HL-60/S4 treated with retinoic acid at 250 ng/mL for 4 days and 3 days (cell line): ENCODE results near the gene SGCA.

Source experiments
- in situ Hi-C: fragments of 300-500 bp; cut with MboI; formaldehyde crosslinking; loops from 2 replicates; pipeline ENCODE4 v1.7.0; 2022; ENCODE audit warnings: low sequenced_read_pairs

SGCA gene

DNA sequence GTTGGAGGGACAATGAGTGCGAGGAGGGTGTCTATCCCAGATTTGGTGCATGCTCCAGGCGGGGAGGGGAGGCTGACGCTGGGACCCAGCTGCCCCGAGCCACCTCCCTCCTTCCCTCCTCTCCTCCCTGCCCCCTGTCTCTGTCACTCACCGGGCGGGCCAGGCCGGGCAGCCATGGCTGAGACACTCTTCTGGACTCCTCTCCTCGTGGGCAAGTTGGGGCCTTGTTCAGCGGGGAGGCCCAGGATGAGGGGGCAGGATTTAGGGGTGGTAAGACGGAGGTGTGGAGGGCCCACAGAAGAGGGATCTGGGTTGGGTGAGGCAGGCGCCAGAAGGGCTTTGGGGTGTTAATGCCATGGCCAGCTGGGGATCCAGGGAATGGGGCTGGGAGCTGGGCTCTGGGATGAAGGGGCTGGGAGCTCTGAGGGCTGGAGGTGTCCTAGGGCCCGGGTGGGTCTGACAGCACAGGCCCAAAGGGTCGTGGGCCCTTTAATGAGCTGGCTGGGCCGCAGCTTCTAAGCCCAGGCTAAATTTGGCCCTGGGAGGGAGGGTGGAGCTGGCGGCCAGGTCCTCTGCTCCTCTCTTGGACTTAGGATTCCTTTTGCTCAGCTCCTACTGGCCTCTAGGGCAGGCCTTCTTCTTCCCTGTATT is at the start of gene SGCA:
Gene SGCA, plus strand, starts transcription at position 139 of the 651 bp plus-strand sequence. Its CDS starts 36 bp downstream, at position 175.
- in situ Hi-C loops = no loop called here

- in situ Hi-C loops = no loop called here
These were observed 48.4 kb upstream of the SGCA start for GRCh38 chr17:50117202-50118051.

GRCh38 chr17:50118076-50118827 is 47.6 kb upstream of the SGCA start:
- in situ Hi-C loops = no loop called here

DNA sequence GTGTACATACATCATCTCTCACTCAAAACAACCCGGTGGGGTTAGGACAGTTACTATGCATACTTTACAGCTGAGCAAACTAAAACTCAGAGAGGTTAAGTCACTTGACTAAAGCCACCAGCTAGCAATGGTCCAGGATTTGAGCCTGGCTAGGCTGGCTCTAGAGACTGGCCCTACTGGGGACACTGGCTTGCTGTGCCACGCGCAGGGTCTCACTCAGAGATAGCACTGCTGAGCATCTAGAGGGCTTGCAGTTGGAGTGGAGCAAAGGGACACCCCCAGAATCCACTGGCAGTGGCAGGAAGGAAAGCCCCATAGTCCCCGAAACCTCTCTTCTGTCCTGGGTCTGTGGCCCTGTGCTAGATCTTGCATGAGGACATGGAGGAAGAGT is 47.0 kb upstream of the SGCA start:
- in situ Hi-C loops = no loop called here

- in situ Hi-C loops = no loop called here
These were observed 45.1 kb upstream of the SGCA start for GRCh38 chr17:50120475-50121253.

DNA sequence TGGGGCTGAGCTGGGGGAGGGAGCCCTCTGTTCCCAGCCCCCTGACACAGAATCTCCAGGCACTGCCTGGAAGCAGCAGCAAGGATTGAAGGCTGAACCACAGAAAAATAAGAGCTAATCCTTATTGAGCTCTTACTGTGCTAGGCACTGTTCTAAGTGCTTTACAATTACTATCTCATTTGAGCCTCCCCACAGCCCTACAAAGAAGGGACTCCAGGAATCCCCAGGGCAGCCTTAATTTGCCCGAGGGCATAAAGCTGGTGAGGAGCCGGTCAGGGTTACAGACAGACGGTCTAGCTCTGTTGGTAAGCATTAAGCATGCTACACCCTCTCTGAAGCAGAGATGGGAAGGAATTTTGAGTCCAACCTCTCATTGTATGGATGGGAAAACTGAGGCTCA is 42.9 kb upstream of the SGCA start:
- in situ Hi-C loops = no loop called here

- in situ Hi-C loops = no loop called here
These were observed 42.0 kb upstream of the SGCA start for GRCh38 chr17:50123649-50124349.

DNA sequence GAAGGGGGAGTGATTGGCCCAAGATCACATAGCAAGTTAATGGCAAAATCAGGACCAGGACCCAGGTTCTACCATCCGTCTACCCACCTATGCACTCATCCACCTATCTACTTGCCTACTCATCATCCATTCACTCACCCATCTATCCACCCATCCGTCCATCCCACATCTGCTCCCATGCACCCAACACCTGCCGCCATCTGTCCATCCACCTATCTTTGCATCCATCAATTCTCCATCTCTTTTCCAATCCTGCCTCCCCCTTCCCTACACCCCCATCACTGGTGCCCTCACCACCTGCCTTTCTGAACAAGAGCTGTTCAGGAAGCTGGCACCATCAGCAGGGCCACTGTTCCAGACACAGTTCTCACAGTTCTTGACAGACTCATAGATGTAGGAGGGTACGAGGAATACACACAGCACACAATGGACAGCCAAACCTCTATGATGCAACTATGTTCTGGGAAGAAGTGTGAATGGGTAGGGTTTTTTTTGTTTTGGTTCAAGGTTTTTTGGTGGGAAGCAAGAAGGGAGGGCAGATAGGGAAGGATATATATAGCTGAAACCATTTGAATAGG is 40.3 kb upstream of the SGCA start:
- in situ Hi-C loops = no loop called here

DNA sequence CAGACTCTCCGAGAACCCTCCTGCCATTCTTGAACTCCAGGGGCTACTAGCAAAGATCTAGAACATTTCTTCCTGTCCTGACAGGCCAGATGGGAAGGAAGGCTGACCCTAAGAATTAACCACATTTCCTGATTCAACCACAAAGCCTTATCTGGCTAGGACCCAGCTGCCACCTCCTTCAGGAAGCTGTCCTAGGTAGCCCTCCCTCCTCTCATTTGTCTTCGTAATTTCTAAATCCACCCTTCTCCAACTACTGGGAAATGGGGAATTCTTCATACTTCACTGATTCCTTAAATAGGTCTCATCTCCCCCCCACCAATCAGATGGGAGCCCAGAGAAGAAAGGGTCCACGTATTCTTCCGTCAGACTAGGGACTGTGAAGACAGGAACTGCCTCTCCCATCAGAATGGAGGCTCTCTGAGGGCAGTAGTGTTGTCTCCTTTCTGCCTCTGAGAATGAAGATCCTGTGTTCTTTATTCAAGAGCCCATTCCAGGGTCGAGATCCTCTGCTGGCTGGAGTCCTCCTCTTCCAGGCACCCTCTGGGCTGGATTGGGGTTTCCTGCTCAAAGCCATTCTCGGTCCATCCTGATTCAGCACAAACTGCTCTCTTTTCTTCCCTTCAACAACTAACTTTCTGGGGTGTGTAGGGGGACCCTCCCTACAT is 38.0 kb upstream of the SGCA start:
- in situ Hi-C loops = no loop called here

- in situ Hi-C loops = no loop called here
These were observed 37.1 kb upstream of the SGCA start for GRCh38 chr17:50128441-50129352.

DNA sequence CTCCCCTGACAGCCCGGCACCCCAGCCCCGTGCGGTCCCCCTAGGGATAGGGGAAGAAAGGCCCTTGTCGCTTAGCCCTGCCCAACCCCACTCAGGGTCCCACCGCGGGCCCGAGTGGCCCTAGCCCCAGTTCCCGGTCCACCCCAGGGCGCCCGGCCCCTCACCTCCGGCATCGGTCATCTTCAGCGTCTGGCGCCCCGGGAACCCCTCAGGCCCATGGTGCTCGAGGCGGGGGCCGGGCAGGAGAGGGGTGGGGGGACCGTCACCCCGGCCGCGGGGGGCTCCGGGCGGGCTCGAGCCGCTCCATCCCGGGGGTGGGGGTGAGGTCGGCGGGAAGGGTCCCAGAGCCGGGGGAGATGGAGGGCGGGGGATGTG is 36.5 kb upstream of the SGCA start:
- in situ Hi-C loops = no loop called here

GRCh38 chr17:50129728-50130558 is 35.9 kb upstream of the SGCA start, which contains the start of gene SAMD14:
Gene SAMD14, minus strand, starts transcription at chr17:50130160. Its CDS starts 5,201 bp downstream, at chr17:50124959.
- in situ Hi-C loops = no loop called here

- in situ Hi-C loops = no loop called here
These were observed 35.1 kb upstream of the SGCA start for GRCh38 chr17:50130559-50131305.

DNA sequence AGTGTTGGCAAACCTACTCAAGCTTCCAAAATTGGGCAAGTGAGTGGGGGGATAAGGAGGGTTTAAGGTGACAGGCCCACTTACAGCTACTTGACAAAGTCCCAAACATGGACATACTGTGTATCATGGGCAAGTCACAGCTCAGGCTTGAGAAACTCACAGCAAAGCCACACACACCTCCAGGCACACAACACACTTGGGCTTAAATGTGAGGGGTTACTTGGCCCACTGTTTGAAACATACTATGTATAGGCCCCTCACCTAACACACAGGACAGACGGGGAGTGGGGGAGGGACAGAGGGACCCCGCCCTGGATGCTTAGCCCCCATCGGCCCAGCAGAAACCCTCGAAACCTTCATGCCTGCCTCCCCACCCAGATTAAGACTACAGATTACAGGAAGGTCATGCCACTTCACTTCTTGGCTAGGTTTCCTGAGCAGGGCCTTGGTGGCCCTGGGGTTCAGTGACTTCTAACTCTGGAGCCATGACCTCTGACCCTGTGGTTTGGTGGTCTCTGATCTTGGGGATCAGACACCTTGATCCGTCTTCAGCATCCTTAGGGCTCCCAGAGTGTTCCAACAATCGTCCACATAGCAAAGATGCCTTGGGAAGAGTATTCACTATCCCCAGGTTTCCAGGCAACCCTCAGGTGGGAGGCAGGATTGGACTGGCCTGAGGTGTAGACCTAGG is 33.6 kb upstream of the SGCA start:
- in situ Hi-C loops = no loop called here

DNA sequence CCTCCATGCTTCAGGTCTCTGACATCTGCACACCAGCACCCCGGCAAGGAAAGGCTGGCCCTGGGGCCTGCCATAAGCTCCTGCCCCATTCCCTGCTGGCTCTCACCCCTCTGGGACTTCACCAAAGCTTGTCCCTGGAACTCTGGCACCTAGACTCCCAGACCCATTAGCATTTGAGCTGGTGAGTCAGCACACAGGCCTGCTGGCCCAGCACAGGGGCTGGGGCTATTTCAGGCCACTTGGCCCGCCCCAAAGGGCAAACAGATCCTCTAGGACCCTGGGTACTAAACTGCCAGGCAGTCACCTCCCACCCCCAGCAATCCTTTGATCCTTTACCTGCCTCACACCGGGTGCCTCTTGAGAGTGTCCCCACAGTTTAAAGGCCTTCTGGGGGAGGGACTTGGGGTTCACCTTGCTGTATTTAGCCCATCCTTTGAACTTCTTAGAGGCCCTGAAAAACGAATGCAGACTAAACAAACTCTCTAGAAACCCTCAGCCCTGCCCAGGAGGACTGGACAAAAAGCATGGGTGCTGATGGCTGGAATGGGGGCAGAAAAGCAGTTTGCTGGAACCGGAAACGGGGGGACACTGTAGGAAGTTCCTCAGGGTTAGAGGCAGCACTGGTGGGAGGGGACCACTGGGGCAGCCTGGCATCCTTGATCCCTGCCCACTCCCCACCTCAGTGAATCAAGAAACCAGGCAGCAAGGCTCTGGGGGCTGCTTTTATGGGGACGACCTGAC is 32.6 kb upstream of the SGCA start:
- in situ Hi-C loops = no loop called here

- in situ Hi-C loops = no loop called here
These were observed 32.1 kb upstream of the SGCA start for GRCh38 chr17:50133769-50134099.
